K562 (cell line): ENCODE measurements around the gene ZNF646. TPM values are rescaled to one million over a fixed set of nuclear protein-coding genes. Genes with fewer than 3 reads are reported as not detected.

Experiments used
- ARHGAP35 ChIP-seq: fragments of 450-650 bp; IDR thresholded peaks from 2 replicates; pipeline ENCODE4 v1.6.1; 2018; ENCODE audit not compliant: partially characterized antibody
- BRF1 ChIP-seq: IDR thresholded peaks from 3 replicates; pipeline ENCODE4 v1.6.1; 2011; ENCODE audit warnings: borderline replicate concordance, mild to moderate bottlenecking; ENCODE audit not compliant: insufficient read length; ENCODE audit errors: extremely low read depth
- ELF4 ChIP-seq: fragments of 450-650 bp; formaldehyde crosslinking; IDR thresholded peaks from 2 replicates; pipeline ENCODE4 v1.4.0; 2022; ENCODE audit warnings: missing genetic modification characterization
- FOXK2 ChIP-seq, 2 experiments: fragments of 450-650 bp; IDR thresholded peaks in 1 of 2; conservative IDR thresholded peaks in 1 of 2; 2 replicates each; pipeline ENCODE4 v1.6.1; 2016; ENCODE audit warnings: low read depth in 2 of 2, mild to moderate bottlenecking in 1 of 2
- GATAD2B ChIP-seq: fragments of 450-650 bp; IDR thresholded peaks from 2 replicates; pipeline ENCODE4 v1.6.1; 2017; ENCODE audit warnings: mild to moderate bottlenecking, borderline replicate concordance
- HSF4 ChIP-seq: fragments of 250-450 bp; sonication (Bioruptor Pico); IDR thresholded peaks from 2 replicates; pipeline ENCODE4 v2.1.2; 2022; ENCODE audit warnings: mild to moderate bottlenecking, moderate library complexity, borderline replicate concordance
- MBD2 ChIP-seq: sonication (generic); IDR thresholded peaks from 2 replicates; pipeline ENCODE4 v1.6.1; 2016; ENCODE audit warnings: low read depth, borderline replicate concordance
- PHTF2 ChIP-seq: fragments of 250-450 bp; sonication (Bioruptor Pico); IDR thresholded peaks from 2 replicates; pipeline ENCODE4 v1.5.0; 2021; ENCODE audit warnings: mild to moderate bottlenecking
- SUPT5H ChIP-seq: fragments of 450-650 bp; IDR thresholded peaks from 2 replicates; pipeline ENCODE4 v1.6.1; 2016
- TCFL5 ChIP-seq: fragments of 250-450 bp; sonication (Bioruptor Pico); conservative IDR thresholded peaks from 2 replicates; pipeline ENCODE4 v1.6.1; 2021; ENCODE audit warnings: mild to moderate bottlenecking, moderate library complexity, matching md5 sums
- ZNF175 ChIP-seq: fragments of 200-800 bp; sonication (Bioruptor generic); IDR thresholded peaks from 2 replicates; pipeline ENCODE4 v1.6.1; 2016; ENCODE audit warnings: low read depth, mild to moderate bottlenecking, missing genetic modification characterization, missing compliant biosample characterization
- ZNF239 ChIP-seq: fragments of 250-450 bp; sonication (Bioruptor Pico); IDR thresholded peaks from 2 replicates; pipeline ENCODE4 v1.4.0; 2020; ENCODE audit warnings: mild to moderate bottlenecking
- ZNF253 ChIP-seq: fragments of 250-450 bp; sonication (Bioruptor Pico); conservative IDR thresholded peaks from 2 replicates; pipeline ENCODE4 v1.6.1; 2021; ENCODE audit warnings: mild to moderate bottlenecking
- polyA plus RNA-seq, 8 experiments: library from polyadenylated mRNA; depleted of rRNA in 4 of 8; stranded (reverse) in 5 of 8; unstranded in 3 of 8; fragments of >200 nt; fragmentation: Nextera tagmentation in 2 of 8; fragmentation: Illumina TruSeq in 1 of 8; extraction: Ambion mirVana in 2 of 8; extraction: Trizol in 1 of 8; gene quantifications; 2 replicates each; pipeline versions ENCODE4 v1.2.1 to v1.2.3, GENCODE V29; 2011 to 2014; ENCODE audit warnings: inconsistent platforms in 1 of 8, missing spikeins in 1 of 8
- total RNA-seq, 7 experiments: library from RNA; depleted of rRNA in 6 of 7; stranded (reverse); fragments of >200 nt in 6 of 7; fragmentation: Illumina TruSeq in 2 of 7; extraction: Trizol in 2 of 7; gene quantifications; 2 replicates each; pipeline versions ENCODE4 v1.2.1 to v1.2.3, GENCODE V29; 2011 to 2021; ENCODE audit warnings: low replicate concordance in 1 of 7
- TF ChIP-seq, protein P1 (sequence below): fragments of 250-450 bp; sonication (Bioruptor Pico); IDR thresholded peaks from 2 replicates; pipeline ENCODE4 v1.8.0; 2022; ENCODE audit warnings: moderate library complexity, mild to moderate bottlenecking, inconsistent platforms
- TF ChIP-seq, protein P2 (sequence below): IDR thresholded peaks from 2 replicates; pipeline ENCODE4 v1.6.1; 2011; ENCODE audit not compliant: insufficient read length; ENCODE audit errors: extremely low read depth
- TF ChIP-seq, protein P3 (sequence below): fragments of 250-450 bp; sonication (Bioruptor Pico); IDR thresholded peaks from 2 replicates; pipeline ENCODE4 v1.8.0; 2021; ENCODE audit warnings: borderline replicate concordance, mild to moderate bottlenecking, moderate library complexity; ENCODE audit not compliant: poor library complexity, severe bottlenecking
- TF ChIP-seq, protein P4 (sequence below): fragments of 250-450 bp; sonication (Bioruptor Pico); IDR thresholded peaks from 2 replicates; pipeline ENCODE4 v1.5.1; 2021; ENCODE audit warnings: mild to moderate bottlenecking
- TF ChIP-seq, protein P5 (sequence below), 2 experiments: fragments of 200-800 bp in 1 of 2; sonication (Bioruptor generic) in 1 of 2; sonication (generic) in 1 of 2; formaldehyde crosslinking in 1 of 2; IDR thresholded peaks in 1 of 2; conservative IDR thresholded peaks in 1 of 2; 2 replicates each; pipeline versions ENCODE4 v1.5.0 to v1.6.1; 2016 to 2020; ENCODE audit warnings: missing compliant biosample characterization in 1 of 2, missing genetic modification characterization in 1 of 2, missing genetic modification reagents in 1 of 2
- TF ChIP-seq, protein P6 (sequence below): IDR thresholded peaks from 2 replicates; pipeline ENCODE4 v1.6.1; 2012; ENCODE audit warnings: low read depth, low read length, improper control_type of control experiment, borderline replicate concordance

The ZNF646 gene
- total and polyA plus RNA-seq, 9 of the 15 experiments (the other 6 are each of a cell fraction or from before 2014, with no cell fraction given) = 0.08 to 20.6 (median 8.0) TPM

DNA sequence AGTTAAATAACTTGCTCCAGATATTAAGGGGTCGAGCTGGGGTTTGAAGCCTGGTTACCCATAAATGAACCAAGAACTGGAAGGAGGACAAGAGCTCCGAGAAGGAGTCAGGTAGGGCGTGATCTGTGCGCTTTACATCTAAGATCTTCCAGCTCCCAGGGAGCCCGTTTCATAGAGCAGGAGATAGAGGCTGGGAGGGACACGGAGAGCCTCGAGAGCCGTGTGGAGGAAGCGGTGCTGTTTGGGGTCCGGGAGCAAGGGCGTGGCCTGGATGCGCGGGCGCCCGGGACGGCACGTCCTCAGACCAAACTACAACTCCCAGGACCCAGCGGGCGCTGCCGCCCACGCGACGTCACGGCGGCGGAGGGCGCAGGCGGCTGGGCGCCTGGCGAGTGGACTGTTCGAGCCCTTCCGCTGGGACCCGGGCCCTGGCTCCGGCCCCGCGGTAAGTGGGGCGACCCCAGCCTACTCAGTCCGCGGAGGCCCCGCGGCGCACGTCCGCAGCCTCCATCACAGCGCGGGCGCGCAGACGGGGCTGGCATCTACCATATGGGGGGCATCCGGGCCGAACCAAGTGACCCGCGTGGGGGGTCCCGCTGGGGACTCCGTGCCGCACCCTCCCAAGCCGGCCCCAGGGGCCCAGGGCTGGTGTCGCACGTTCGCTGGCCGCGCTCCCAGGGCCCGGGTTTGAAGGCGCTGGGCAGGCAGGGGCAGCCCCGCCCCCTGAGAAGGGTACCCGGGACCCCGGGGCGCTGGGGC lies 34.0 kb downstream of the ZNF646 start, which contains the start of gene BCKDK (continued):
- TF ChIP-seq, protein P1, sequence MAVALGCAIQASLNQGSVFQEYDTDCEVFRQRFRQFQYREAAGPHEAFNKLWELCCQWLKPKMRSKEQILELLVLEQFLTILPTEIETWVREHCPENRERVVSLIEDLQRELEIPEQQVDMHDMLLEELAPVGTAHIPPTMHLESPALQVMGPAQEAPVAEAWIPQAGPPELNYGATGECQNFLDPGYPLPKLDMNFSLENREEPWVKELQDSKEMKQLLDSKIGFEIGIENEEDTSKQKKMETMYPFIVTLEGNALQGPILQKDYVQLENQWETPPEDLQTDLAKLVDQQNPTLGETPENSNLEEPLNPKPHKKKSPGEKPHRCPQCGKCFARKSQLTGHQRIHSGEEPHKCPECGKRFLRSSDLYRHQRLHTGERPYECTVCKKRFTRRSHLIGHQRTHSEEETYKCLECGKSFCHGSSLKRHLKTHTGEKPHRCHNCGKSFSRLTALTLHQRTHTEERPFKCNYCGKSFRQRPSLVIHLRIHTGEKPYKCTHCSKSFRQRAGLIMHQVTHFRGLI (CRISPR knock-in tag) = no peak
- TF ChIP-seq ZNF175 (CRISPR knock-in tag) (no peak), SUPT5H (peak; percentile 61; the same call in 1 of the 2 replicates), ZNF253 (CRISPR knock-in tag) (no peak), TCFL5 (CRISPR knock-in tag) (no peak), PHTF2 (CRISPR knock-in tag) (no peak), FOXK2 (conservative IDR thresholded peaks at IDR 0.05 in 1 of 2, IDR thresholded peaks at IDR 0.05 in 1 of 2; ENCODE audit: low read depth in 2 of 2) (no peak), BRF1 (no peak), ARHGAP35 (no peak), ZNF239 (CRISPR knock-in tag) (no peak), MBD2 (peak; percentile 51; the same call in 1 of the 2 replicates), GATAD2B (no peak; the same call in 1 of the 2 replicates), ELF4 (CRISPR knock-in tag) (no peak), HSF4 (no peak)
- TF ChIP-seq, protein P2, sequence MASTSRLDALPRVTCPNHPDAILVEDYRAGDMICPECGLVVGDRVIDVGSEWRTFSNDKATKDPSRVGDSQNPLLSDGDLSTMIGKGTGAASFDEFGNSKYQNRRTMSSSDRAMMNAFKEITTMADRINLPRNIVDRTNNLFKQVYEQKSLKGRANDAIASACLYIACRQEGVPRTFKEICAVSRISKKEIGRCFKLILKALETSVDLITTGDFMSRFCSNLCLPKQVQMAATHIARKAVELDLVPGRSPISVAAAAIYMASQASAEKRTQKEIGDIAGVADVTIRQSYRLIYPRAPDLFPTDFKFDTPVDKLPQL = no peak
- TF ChIP-seq, protein P3, sequence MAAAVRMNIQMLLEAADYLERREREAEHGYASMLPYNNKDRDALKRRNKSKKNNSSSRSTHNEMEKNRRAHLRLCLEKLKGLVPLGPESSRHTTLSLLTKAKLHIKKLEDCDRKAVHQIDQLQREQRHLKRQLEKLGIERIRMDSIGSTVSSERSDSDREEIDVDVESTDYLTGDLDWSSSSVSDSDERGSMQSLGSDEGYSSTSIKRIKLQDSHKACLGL (CRISPR knock-in tag) = no peak
- TF ChIP-seq, protein P4, sequence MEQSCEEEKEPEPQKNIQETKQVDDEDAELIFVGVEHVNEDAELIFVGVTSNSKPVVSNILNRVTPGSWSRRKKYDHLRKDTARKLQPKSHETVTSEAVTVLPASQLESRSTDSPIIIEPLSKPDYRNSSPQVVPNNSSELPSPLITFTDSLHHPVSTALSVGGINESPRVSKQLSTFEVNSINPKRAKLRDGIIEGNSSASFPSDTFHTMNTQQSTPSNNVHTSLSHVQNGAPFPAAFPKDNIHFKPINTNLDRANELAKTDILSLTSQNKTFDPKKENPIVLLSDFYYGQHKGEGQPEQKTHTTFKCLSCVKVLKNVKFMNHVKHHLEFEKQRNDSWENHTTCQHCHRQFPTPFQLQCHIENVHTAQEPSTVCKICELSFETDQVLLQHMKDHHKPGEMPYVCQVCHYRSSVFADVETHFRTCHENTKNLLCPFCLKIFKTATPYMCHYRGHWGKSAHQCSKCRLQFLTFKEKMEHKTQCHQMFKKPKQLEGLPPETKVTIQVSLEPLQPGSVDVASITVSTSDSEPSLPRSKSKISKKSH (CRISPR knock-in tag) = no peak
- TF ChIP-seq, protein P5, sequence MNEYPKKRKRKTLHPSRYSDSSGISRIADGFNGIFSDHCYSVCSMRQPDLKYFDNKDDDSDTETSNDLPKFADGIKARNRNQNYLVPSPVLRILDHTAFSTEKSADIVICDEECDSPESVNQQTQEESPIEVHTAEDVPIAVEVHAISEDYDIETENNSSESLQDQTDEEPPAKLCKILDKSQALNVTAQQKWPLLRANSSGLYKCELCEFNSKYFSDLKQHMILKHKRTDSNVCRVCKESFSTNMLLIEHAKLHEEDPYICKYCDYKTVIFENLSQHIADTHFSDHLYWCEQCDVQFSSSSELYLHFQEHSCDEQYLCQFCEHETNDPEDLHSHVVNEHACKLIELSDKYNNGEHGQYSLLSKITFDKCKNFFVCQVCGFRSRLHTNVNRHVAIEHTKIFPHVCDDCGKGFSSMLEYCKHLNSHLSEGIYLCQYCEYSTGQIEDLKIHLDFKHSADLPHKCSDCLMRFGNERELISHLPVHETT (CRISPR knock-in tag; conservative IDR thresholded peaks at IDR 0.05 in 1 of 2, IDR thresholded peaks at IDR 0.05 in 1 of 2) = no peak
- TF ChIP-seq, protein P6, sequence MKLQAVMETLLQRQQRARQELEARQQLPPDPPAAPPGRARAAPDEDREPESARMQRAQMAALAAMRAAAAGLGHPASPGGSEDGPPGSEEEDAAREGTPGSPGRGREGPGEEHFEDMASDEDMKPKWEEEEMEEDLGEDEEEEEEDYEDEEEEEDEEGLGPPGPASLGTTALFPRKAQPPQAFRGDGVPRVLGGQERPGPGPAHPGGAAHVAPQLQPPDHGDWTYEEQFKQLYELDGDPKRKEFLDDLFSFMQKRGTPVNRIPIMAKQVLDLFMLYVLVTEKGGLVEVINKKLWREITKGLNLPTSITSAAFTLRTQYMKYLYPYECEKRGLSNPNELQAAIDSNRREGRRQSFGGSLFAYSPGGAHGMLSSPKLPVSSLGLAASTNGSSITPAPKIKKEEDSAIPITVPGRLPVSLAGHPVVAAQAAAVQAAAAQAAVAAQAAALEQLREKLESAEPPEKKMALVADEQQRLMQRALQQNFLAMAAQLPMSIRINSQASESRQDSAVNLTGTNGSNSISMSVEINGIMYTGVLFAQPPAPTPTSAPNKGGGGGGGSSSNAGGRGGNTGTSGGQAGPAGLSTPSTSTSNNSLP = no peak
